Coronary artery (tissue), 2 donors: ENCODE results near the gene GPSM1.

Source experiments
- DNase-seq: peaks from one replicate; pipeline ENCODE4 v3.0.0-alpha.2; 2017; ENCODE audit warnings: low spot score
- H3K27ac ChIP-seq, 2 donors: fragments of 200-600 bp; sonication (generic); one replicate each; pipeline ENCODE4 v1.5.1; 2016 to 2019
- H3K4me3 ChIP-seq: fragments of 200-600 bp; sonication (generic); 2 replicates; pipeline ENCODE4 v1.5.1; 2016; ENCODE audit warnings: mild to moderate bottlenecking, moderate library complexity
- TF ChIP-seq, protein P1 (sequence below): fragments of 200-600 bp; sonication (generic); IDR thresholded peaks from one replicate; pipeline ENCODE4 v1.5.1; 2019; ENCODE audit warnings: antibody characterized with exemption

Gene GPSM1

DNA sequence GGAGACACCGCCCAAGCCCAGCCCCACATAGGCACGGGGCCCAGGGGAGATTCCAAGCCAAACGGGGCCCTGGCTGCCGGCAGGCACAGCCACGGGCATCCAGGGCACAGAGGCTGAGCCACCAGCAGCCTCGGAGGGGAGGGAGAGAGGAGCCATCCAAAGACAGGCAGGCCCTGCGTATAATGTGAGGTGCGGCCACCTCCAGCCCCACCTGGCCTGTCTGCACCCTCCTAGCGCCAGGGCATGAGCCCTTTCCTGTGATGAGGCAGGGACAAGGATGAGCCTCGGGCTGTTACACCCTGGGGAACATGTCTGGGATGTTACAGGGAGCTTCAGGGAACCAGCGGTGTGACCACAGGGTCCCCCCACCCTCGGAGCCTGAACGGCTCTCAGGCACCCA, 22.4 kb upstream of the GPSM1 start:
- Histone ChIP-seq H3K27ac (no peak overlapping the region), H3K4me3 (no peak overlapping the region)
- DNase-seq = no peak
- TF ChIP-seq, protein P1, sequence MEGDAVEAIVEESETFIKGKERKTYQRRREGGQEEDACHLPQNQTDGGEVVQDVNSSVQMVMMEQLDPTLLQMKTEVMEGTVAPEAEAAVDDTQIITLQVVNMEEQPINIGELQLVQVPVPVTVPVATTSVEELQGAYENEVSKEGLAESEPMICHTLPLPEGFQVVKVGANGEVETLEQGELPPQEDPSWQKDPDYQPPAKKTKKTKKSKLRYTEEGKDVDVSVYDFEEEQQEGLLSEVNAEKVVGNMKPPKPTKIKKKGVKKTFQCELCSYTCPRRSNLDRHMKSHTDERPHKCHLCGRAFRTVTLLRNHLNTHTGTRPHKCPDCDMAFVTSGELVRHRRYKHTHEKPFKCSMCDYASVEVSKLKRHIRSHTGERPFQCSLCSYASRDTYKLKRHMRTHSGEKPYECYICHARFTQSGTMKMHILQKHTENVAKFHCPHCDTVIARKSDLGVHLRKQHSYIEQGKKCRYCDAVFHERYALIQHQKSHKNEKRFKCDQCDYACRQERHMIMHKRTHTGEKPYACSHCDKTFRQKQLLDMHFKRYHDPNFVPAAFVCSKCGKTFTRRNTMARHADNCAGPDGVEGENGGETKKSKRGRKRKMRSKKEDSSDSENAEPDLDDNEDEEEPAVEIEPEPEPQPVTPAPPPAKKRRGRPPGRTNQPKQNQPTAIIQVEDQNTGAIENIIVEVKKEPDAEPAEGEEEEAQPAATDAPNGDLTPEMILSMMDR = no peak

DNA sequence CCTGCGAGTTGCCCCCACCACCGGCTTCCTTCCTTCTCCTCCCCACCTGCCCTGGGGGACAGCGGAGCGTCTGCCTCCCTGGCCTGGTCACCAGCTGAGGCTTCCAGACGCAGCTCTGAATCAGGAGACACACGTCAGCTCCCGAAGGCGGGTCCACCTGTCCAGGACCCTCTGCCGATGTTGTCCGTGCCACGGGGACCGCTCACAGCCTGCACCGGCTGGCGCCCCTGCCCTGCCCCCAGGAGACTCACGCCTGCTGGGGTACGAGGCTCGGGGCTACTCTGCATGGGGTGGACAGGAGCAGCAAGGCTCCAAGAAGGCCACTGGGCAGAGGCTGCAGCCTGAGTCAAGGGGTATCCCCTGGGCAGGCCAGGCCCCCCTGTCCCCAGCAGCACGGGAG, 21.5 kb upstream of the GPSM1 start:
- TF ChIP-seq, protein P1 = no peak
- Histone ChIP-seq H3K27ac (no peak overlapping the region), H3K4me3 (no peak overlapping the region)
- DNase-seq = no peak

DNA sequence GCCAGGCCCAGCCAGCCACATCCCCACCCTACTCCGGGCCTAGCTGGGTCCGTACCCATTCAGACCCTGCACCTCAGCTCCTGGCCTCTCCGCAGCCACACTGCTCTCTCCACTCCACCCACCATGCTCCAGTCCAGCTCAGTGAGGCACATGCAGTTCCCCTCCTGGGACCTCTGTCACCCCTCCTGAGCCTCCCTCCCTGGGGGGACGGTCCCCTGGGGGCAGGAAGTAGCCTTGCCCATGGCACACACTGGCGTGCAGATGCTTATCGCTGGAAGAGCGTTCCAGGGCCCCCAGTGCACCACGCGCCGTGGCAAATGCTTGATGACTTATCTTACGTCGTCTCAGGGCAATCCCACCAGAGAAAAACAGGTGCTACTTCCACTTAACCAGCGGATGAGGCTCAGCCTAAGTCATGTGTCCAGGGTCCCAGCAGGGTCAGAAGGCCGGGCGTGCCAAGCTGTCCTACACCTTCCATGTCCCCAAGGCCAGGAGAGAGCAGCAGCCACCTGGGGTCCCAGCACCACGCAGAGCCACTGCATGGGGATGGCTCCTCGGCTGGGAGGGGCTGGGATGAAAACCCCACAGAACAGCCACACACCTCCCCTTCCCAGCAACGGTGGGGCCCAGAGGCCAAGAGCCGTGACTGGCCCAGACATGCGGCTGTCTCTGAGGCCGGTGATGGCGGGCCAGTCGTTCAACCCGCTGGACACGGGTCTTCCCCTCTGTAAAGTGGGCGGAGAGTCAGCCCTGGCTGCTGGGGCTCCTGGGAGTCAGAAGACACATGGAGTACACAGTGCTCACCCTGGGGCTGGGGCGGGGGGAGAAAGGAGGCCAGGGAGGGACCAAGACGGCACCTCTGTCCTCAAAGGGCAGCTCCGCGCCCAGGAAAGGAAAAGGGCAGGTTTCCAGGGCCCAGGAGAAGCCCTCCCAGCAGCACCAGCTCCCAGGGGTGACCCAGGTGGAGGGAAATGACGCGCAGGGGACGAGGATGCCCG, 20.8 kb upstream of the GPSM1 start:
- Histone ChIP-seq H3K4me3 (no peak overlapping the region), H3K27ac (no peak overlapping the region)
- no peak for DNase-seq
- TF ChIP-seq, protein P1 = no peak

DNA sequence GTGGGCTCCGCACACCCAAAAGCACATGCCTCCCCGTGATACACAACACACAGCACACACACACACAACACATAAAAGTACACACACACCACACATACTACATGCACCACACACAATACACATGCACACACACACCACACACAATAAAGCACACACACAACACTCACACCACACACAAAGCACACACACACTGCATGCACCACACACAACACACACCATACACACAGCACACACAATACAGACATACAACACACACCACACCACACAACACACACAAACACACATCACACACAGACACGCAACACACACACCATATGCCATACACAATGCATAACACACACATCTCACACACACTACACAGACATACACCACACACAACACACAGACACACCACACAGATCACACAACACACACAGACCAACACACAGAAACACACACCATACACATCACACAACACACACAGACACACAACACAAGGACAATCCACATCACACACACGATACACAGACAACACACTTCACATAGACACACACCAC, 20.1 kb upstream of the GPSM1 start:
- TF ChIP-seq, protein P1 = no peak
- no peak for DNase-seq
- H3K4me3 ChIP-seq = no peak overlapping the region
- H3K27ac ChIP-seq = no peak overlapping the region

DNA sequence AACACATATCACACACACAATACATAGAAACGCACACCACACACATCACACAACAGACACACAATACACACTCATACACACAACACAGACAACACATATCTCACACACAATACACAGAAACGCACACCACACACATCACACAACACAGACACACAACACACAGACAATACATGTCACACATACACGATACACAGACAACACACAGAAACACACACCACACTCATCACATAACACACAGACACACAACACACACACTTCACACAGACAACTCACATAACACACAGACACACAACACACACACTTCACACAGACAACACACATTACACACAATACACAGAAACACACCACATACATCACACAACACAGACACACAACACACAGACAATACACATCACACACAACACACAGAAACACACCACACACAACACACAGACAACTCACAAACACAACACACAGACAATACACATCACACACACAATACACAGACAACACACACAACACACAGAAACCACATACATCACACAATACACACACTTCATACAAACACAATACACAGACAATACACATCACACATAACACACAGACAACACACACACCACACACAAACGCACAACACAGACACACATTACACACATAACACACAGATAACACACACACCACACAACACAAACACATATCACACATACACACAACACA, 19.2 kb upstream of the GPSM1 start:
- DNase-seq = no peak
- no peak overlapping the region for H3K27ac ChIP-seq
- TF ChIP-seq, protein P1 = no peak

DNA sequence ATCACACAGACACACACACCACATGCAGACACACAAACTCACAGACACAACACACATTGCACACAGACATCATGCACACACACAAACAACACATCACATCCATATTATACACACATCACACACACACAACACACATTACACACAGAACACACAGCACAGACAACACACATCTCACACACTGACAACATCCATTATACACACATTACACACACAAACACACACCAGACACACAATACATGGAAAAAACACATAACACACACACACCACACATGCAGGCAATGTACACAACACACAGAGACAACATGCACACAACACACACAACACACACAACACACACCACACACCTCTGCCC, 18.7 kb upstream of the GPSM1 start:
- TF ChIP-seq, protein P1 = no peak
- no peak overlapping the region for H3K4me3 ChIP-seq

More for the DNA sequence above, 19.2 kb upstream of the GPSM1 start:
- H3K4me3 ChIP-seq = no peak overlapping the region

More for the DNA sequence above, 18.7 kb upstream of the GPSM1 start:
- DNase-seq = no peak
- H3K27ac ChIP-seq = no peak overlapping the region
